ENCODE results near the gene OR5AU1. TPM values are rescaled to one million over a fixed set of nuclear protein-coding genes. Genes with fewer than 3 reads are reported as not detected.
A peak's percentile ranks its signal among the peaks of the same experiment; 100 is the strongest.

Gene OR5AU1
- total and polyA plus RNA-seq, 2 of the 4 experiments (the other 2 are of a cell fraction), result not detected

DNA sequence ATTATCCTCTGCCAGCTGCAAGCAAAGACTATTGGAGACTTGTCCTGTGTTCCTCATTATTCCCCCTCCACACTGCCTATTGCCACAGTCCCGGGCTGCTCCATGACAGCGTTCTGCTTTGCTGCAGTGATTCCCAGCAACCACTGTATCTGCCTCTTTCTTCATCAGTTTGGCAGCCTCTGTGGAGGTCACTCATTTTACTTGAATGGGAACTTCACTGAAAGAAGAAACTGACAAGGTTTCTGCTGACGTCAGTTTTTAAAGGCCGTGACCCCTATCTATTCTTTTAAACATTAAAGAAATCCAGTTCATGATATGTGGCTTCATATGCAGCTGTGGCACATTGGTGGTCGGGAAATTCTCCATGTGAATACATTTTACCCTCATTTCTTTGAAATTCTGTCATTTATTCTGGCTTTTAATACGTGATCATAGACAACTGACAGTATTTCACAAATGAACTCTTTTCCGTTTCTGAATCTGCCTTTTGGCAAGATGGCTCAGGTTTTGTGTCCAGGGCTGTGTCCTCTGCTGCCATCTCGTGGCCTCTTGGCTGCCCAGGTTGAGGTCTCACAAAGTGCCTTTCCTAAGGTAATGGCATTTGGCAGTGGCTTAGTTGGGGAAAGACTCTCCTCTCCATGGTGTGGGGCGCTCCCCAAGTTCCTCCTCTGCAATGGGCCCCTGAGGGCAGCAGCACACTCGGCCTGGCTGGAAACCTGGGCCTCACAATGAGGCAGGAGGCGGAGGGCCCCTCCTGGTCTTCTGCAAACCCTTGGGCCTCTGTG, 49.2 kb downstream of the OR5AU1 start:
- H3K56ac ChIP-seq (ENCODE audit: extremely low read depth, insufficient read depth, low read length), result no peak overlapping the region
- intact Hi-C loops (cut with micrococcal nuclease) (loop anchor here (5.0 kb wide), 1 partner anchor 409 kb away; no protein-coding TSS in a partner anchor), in situ Hi-C loops (cut with MboI; ENCODE audit: low sequenced_read_pairs) (no loop called here), dilution Hi-C loops (cut with HindIII; ENCODE audit: low sequenced_read_pairs, unreplicated experiment) (no loop called here)
- H3K27ac ChIP-seq (ENCODE audit: insufficient read depth, low read length), result peak overlapping the region; percentile 8; the same call in 1 of the 2 replicates
- no peak overlapping the region for H3K23ac ChIP-seq (ENCODE audit: low read depth, low read length)
- H2BK5ac ChIP-seq (ENCODE audit: low read depth, low read length, poor library complexity, severe bottlenecking), result no peak overlapping the region
- H2BK120ac ChIP-seq (ENCODE audit: low read depth, low read length), result no peak overlapping the region
- no peak overlapping the region for H2AK5ac ChIP-seq (ENCODE audit: low read depth, low read length)
- H2BK20ac ChIP-seq (ENCODE audit: low read depth, low read length), result no peak overlapping the region
- H2BK15ac ChIP-seq (ENCODE audit: low read depth, low read length), result no peak overlapping the region
- no peak overlapping the region for H3K18ac ChIP-seq (ENCODE audit: low read depth, low read length)
- POLR2A ChIA-PET (ENCODE audit: unreplicated experiment), result no interaction called here
- no peak overlapping the region; the same call in 1 of the 2 replicates for H4K5ac ChIP-seq (ENCODE audit: low read depth, low read length)
- H4K20me1 ChIP-seq (ENCODE audit: insufficient read depth, low read length), result no peaks in the 10 kb centered on the region
- H3K4me3 ChIP-seq (ENCODE audit: insufficient read depth, low read depth, low read length), result no peak overlapping the region
- H2AFZ ChIP-seq (replicated peaks; ENCODE audit: low read length, poor library complexity), result peak overlapping the region; percentile 73
- H2AK9ac ChIP-seq (replicated peaks; ENCODE audit: low read depth, low read length, poor library complexity), result no peak overlapping the region
- H3K79me1 ChIP-seq (ENCODE audit: low read depth in 1 of 2, low read length in 2 of 2), result no peaks in the 10 kb centered on the region
- WGBS, 2 experiments (ENCODE audit: extremely low coverage in 2 of 2, insufficient read length in 1 of 2), result 17% methylated on average over 3 of the region's 11 CpGs; no CpG with 5 or more reads in 1 of the 2 experiments
- peak overlapping the region; percentile 29 for H3K4ac ChIP-seq (ENCODE audit: low read depth, low read length)
- H4K91ac ChIP-seq (ENCODE audit: insufficient read depth, low read depth, low read length), result no peak overlapping the region
- DNase-seq (peak; percentile 68), ATAC-seq (ENCODE audit: low read depth) (peak; percentile 16; the same call in 1 of the 2 replicates)
- H3K27me3 ChIP-seq (ENCODE audit: control insufficient read depth, insufficient read depth, low read length), result no peaks in the 10 kb centered on the region
- H3K4me2 ChIP-seq (ENCODE audit: low read depth, low read length), result peak overlapping the region; percentile 14; the same call in 1 of the 2 replicates
- H3K36me3 ChIP-seq (ENCODE audit: control insufficient read depth, insufficient read depth, low read length), result no peaks in the 10 kb centered on the region
- H3K9ac ChIP-seq (ENCODE audit: low read depth, low read length), result 0 out of 2 replicates have a peak overlapping the region, but pooled peaks have one; percentile 2
- H3K9me1 ChIP-seq (ENCODE audit: insufficient read depth, low read length), result no peaks in the 10 kb centered on the region; the same call in 1 of the 2 replicates
- H4K8ac ChIP-seq (ENCODE audit: low read depth in 2 of 2, low read length in 2 of 2), result peak overlapping the region; percentile 7 to 52; a peak in 2 of 4 replicates
- CTCF ChIA-PET, result interaction anchor here (0.6 to 4.2 kb wide), 5 partner anchors 14 to 99 kb away, joined by 3 to 44 read pairs (median 4); no protein-coding TSS in a partner anchor
- no peaks in the 10 kb centered on the region for H3K9me3 ChIP-seq (ENCODE audit: control insufficient read depth, insufficient read depth, low read length)
- H3K14ac ChIP-seq (replicated peaks; ENCODE audit: low read depth, low read length), result no peak overlapping the region
- no TSS peak for BruUV-seq (replicated peaks)
- H3K4me1 ChIP-seq (ENCODE audit: control insufficient read depth, insufficient read depth, low read length), result peaks cover 4% of the 10 kb centered on the region
- TF ChIP-seq RAD21 (IDR thresholded peaks at IDR 0.05; ENCODE audit: low read length) (peak; percentile 74), MAFK (IDR thresholded peaks at IDR 0.05; ENCODE audit: low read depth, low read length) (peak; percentile 89), RFX5 (IDR thresholded peaks at IDR 0.05; ENCODE audit: low read depth, low read length) (no peak), MXI1 (IDR thresholded peaks at IDR 0.05; ENCODE audit: borderline replicate concordance, low read depth, low read length) (no peak), RCOR1 (IDR thresholded peaks at IDR 0.05; ENCODE audit: insufficient replicate concordance, low read length) (no peak), SMC3 (IDR thresholded peaks at IDR 0.05; ENCODE audit: low read depth, low read length) (peak; percentile 68), NFE2L2 (IDR thresholded peaks at IDR 0.05; ENCODE audit: low read depth, low read length) (no peak), FOS (IDR thresholded peaks at IDR 0.05; ENCODE audit: low read depth, low read length) (no peak), MAZ (IDR thresholded peaks at IDR 0.05; ENCODE audit: borderline replicate concordance, low read depth, low read length) (no peak), CHD1 (IDR thresholded peaks at IDR 0.05; ENCODE audit: low read depth, low read length) (no peak)
- TF ChIP-seq, protein P1, sequence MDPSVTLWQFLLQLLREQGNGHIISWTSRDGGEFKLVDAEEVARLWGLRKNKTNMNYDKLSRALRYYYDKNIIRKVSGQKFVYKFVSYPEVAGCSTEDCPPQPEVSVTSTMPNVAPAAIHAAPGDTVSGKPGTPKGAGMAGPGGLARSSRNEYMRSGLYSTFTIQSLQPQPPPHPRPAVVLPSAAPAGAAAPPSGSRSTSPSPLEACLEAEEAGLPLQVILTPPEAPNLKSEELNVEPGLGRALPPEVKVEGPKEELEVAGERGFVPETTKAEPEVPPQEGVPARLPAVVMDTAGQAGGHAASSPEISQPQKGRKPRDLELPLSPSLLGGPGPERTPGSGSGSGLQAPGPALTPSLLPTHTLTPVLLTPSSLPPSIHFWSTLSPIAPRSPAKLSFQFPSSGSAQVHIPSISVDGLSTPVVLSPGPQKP (IDR thresholded peaks at IDR 0.05; ENCODE audit: borderline replicate concordance, low read depth, low read length), result no peak
- TF ChIP-seq, protein P2, sequence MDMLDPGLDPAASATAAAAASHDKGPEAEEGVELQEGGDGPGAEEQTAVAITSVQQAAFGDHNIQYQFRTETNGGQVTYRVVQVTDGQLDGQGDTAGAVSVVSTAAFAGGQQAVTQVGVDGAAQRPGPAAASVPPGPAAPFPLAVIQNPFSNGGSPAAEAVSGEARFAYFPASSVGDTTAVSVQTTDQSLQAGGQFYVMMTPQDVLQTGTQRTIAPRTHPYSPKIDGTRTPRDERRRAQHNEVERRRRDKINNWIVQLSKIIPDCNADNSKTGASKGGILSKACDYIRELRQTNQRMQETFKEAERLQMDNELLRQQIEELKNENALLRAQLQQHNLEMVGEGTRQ (IDR thresholded peaks at IDR 0.05; ENCODE audit: low read depth, low read length), result no peak
- TF ChIP-seq, protein P3, sequence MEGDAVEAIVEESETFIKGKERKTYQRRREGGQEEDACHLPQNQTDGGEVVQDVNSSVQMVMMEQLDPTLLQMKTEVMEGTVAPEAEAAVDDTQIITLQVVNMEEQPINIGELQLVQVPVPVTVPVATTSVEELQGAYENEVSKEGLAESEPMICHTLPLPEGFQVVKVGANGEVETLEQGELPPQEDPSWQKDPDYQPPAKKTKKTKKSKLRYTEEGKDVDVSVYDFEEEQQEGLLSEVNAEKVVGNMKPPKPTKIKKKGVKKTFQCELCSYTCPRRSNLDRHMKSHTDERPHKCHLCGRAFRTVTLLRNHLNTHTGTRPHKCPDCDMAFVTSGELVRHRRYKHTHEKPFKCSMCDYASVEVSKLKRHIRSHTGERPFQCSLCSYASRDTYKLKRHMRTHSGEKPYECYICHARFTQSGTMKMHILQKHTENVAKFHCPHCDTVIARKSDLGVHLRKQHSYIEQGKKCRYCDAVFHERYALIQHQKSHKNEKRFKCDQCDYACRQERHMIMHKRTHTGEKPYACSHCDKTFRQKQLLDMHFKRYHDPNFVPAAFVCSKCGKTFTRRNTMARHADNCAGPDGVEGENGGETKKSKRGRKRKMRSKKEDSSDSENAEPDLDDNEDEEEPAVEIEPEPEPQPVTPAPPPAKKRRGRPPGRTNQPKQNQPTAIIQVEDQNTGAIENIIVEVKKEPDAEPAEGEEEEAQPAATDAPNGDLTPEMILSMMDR (conservative IDR thresholded peaks at IDR 0.05; ENCODE audit: low read depth, low read length), result peak; percentile 88
